ENCODE results near the gene ACCSL. TPM values are rescaled to one million over a fixed set of nuclear protein-coding genes. Genes with fewer than 3 reads are reported as not detected.

Gene ACCSL
- total RNA-seq, 6 experiments from 2014 or later = not detected

GRCh38 chr11:44080951-44081350 is 33.2 kb downstream of the ACCSL start:
- no peak for TF ChIP-seq CTCF (IDR thresholded peaks at IDR 0.05)
- DNase-seq = no peak
- H3K27ac Mint-ChIP-seq = no peak overlapping the region
- no peak overlapping the region for H3K4me3 Mint-ChIP-seq
- no peaks in the 10 kb centered on the region for H3K4me1 Mint-ChIP-seq (ENCODE audit: low read depth)
- peaks cover 6% of the 10 kb centered on the region; the same call in 1 of the 2 replicates for H3K9me3 Mint-ChIP-seq
- peaks cover 4% of the 10 kb centered on the region for H3K27me3 Mint-ChIP-seq (ENCODE audit: insufficient read depth)
- peaks cover 5% of the 10 kb centered on the region; the same call in 1 of the 2 replicates for H3K36me3 Mint-ChIP-seq (ENCODE audit: low read depth)

GRCh38 chr11:44082645-44083044 is 34.9 kb downstream of the ACCSL start:
- Mint-ChIP-seq H3K36me3 (ENCODE audit: low read depth) (peaks cover 5% of the 10 kb centered on the region; the same call in 1 of the 2 replicates), H3K27me3 (ENCODE audit: insufficient read depth) (peaks cover 4% of the 10 kb centered on the region), H3K4me1 (ENCODE audit: low read depth) (no peaks in the 10 kb centered on the region), H3K9me3 (peaks cover 6% of the 10 kb centered on the region; the same call in 1 of the 2 replicates), H3K27ac (no peak overlapping the region), H3K4me3 (no peak overlapping the region)
- no peak for TF ChIP-seq CTCF (IDR thresholded peaks at IDR 0.05)
- DNase-seq = no peak

- Mint-ChIP-seq H3K36me3 (ENCODE audit: low read depth) (peaks cover 5% of the 10 kb centered on the region; the same call in 1 of the 2 replicates), H3K27ac (no peak overlapping the region), H3K9me3 (peaks cover 6% of the 10 kb centered on the region; the same call in 1 of the 2 replicates), H3K4me3 (no peak overlapping the region), H3K4me1 (ENCODE audit: low read depth) (no peaks in the 10 kb centered on the region), H3K27me3 (ENCODE audit: insufficient read depth) (peaks cover 4% of the 10 kb centered on the region)
- DNase-seq = no peak
- TF ChIP-seq CTCF (IDR thresholded peaks at IDR 0.05) = no peak
Observed at GRCh38 chr11:44083433-44083832, 35.7 kb downstream of the ACCSL start.

- TF ChIP-seq CTCF (IDR thresholded peaks at IDR 0.05) = no peak
- Mint-ChIP-seq H3K27me3 (ENCODE audit: insufficient read depth) (peaks cover 6% of the 10 kb centered on the region), H3K4me3 (no peak overlapping the region), H3K27ac (no peak overlapping the region), H3K36me3 (ENCODE audit: low read depth) (peaks cover 5% of the 10 kb centered on the region; the same call in 1 of the 2 replicates), H3K9me3 (peaks cover 6% of the 10 kb centered on the region; the same call in 1 of the 2 replicates), H3K4me1 (ENCODE audit: low read depth) (no peaks in the 10 kb centered on the region)
- no peak for DNase-seq
Observed at GRCh38 chr11:44083906-44084305, 36.1 kb downstream of the ACCSL start.

GRCh38 chr11:44085330-44085729 is 37.5 kb downstream of the ACCSL start:
- TF ChIP-seq CTCF (IDR thresholded peaks at IDR 0.05) = no peak
- Mint-ChIP-seq H3K36me3 (ENCODE audit: low read depth) (peaks cover 5% of the 10 kb centered on the region; the same call in 1 of the 2 replicates), H3K4me1 (ENCODE audit: low read depth) (no peaks in the 10 kb centered on the region), H3K27ac (no peak overlapping the region), H3K4me3 (no peak overlapping the region), H3K27me3 (ENCODE audit: insufficient read depth) (peaks cover 10% of the 10 kb centered on the region), H3K9me3 (peaks cover 6% of the 10 kb centered on the region; the same call in 1 of the 2 replicates)
- DNase-seq = no peak

All from HFFc6 (cell line).